ENCODE results near the gene ZNF48.

DNA sequence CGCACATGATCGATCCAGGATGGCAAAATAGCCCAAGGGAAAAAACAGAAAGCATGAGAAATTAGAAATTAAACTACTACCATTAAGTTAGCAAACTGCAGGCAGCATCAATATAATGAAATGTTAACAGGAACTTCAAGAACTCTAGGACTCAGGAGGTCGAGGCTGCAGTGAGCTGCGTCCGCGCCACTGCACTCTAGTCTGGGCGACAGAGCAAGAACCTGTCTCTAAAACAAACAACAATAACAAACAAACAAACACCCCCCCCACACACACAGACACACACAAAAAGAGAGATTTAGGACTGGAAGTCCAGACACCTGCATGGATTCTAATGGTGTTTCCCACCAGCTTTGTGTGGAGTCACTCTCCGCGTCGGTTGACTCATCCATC is 51.0 kb downstream of the ZNF48 start:
- TF ChIP-seq, protein P1, sequence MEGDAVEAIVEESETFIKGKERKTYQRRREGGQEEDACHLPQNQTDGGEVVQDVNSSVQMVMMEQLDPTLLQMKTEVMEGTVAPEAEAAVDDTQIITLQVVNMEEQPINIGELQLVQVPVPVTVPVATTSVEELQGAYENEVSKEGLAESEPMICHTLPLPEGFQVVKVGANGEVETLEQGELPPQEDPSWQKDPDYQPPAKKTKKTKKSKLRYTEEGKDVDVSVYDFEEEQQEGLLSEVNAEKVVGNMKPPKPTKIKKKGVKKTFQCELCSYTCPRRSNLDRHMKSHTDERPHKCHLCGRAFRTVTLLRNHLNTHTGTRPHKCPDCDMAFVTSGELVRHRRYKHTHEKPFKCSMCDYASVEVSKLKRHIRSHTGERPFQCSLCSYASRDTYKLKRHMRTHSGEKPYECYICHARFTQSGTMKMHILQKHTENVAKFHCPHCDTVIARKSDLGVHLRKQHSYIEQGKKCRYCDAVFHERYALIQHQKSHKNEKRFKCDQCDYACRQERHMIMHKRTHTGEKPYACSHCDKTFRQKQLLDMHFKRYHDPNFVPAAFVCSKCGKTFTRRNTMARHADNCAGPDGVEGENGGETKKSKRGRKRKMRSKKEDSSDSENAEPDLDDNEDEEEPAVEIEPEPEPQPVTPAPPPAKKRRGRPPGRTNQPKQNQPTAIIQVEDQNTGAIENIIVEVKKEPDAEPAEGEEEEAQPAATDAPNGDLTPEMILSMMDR (IDR thresholded peaks at IDR 0.05) = no peak
- no peak for TF ChIP-seq POLR2A (IDR thresholded peaks at IDR 0.05)
